Skin epidermis (tissue), 12 donors: ENCODE data around the gene CACNA2D4.

Source experiments
- H3K27ac ChIP-seq, 21 experiments: fragments of 200-600 bp; sonication (generic) in 11 of 21; one replicate each; pipeline ENCODE4 v1.5.0; 2020; ENCODE audit warnings: mild to moderate bottlenecking in 3 of 21, inconsistent platforms in 2 of 21, moderate library complexity in 2 of 21
- H3K4me3 ChIP-seq, 7 experiments: fragments of 200-600 bp; sonication (generic) in 2 of 7; one replicate each; pipeline ENCODE4 v1.5.0; 2020; ENCODE audit warnings: inconsistent platforms in 2 of 7, mild to moderate bottlenecking in 2 of 7, moderate library complexity in 1 of 7

The CACNA2D4 gene

DNA sequence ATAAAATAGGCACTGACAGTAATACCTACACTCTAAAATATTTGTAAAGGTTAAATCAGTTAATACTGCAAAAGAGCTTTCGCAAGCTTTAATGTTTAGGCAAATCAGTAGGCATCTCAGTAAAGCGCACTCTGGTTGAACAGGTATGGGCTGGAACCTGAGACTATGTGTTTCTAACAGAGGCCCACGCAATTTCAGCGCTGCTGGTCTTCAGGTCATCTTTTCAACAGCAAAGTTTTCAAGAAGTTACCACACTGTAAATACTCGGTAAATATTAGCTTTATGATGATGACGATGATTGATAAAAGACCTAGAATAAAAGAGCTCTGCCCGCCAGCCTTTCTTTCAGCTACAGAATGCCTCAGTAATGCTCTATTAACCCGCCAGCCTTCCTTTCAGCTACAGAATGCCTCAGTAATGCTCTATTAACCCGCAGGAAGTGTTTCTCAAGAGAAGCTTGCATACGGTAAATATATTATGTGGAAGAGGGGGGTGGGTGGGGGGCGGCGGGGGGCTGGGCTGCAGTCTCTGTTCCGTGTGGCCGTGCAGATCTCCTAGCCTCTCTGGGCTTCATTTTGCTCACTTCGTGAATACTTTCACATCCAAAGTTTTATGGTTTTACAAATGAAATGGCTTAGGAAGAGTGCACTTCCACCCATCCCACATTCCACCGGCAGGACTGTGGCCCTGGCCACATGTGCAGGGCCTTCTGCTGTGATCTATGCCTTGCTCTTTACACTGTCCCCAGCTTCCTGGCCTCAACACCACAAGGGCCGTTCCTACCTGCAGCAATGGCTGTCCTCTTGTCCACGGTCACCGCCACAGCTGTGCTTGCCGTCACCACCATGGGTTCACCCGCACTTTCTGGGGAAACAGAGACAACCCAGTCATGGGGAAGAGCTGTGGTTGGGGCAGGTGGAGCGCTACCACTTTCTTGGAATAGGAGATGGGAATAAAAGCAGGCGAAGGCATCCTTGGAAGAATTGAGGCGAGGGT, 78.2 kb downstream of the CACNA2D4 start:
- H3K4me3 ChIP-seq, result no peak overlapping the region

DNA sequence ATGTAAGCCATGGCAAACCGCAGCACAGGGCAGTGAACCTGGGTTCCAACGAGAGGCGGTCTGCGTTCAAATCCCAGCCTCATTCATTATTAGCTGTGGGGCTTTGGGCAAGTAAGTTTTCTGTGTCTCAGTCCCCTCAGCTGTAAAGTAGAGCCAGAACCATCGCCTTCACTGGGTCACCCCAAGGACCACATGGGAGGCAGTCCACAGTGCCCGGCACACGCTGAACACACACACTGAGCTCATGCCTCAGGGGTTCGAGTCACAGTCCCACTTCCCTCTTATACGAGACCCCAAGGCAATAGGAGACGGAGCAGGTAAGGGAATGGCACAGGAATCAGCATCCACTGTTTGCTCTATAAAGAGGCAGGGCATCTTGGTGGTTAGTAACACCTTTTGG, 79.0 kb downstream of the CACNA2D4 start:
- Histone ChIP-seq H3K27ac (no peak overlapping the region), H3K4me3 (no peak overlapping the region)

More for the DNA sequence above, 78.2 kb downstream of the CACNA2D4 start:
- H3K27ac ChIP-seq, result no peak overlapping the region

DNA sequence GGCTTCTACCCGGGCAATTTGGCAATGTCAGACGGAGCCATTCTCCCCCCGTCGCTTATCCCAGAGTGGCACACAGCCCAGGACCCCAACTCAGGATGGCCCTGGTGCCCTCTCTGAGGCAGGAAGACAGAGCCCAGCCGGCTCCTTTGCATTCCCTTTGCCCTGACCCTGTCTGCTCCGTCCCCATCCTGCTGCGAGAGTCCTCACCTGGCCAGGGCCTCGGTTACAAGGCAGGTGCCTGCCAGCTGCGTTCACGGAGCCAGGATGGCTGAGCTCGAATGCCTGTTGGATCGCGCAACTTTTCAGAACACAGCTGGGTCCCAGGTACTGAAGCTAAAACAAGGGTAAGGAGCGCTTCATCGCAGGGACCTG, 79.5 kb downstream of the CACNA2D4 start:
- no peak overlapping the region for H3K27ac ChIP-seq
- H3K4me3 ChIP-seq, result no peak overlapping the region

DNA sequence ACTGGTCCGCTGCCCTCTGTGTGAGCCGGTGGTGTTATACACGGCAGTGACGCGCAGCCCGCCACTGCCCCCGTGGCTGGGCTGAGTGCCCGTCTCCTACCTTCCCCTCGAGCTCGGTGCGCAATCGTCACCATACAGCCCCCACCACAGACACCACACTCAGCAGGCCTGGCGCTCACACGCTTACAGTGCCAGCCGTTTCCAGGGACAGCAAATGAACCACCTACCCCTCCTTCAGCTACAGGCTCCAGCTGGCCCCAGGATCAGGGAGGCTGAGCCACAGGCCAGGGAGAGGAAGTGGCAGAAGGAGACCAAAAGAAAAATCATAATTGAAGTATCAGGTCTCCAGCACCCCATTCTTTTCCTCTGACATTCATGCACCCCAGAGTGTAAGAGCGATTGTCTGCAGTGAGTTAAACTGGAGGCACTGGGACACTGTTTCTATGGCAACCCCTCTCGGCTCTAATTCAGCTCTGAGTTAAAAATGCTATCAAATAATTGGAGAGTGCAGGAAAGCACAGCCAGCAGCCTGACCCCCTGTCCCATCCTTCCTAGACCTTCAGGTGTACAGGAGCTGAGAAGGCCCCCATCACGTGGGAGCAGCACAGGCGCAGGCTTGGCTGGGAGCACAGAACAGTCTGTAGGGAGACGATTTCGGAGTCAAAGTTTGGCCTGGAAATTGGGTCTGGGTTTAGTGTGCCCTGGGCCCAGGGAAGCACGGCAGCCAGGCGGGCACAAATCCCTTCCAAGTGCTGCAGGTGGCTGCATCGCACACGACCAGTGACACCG, 80.1 kb downstream of the CACNA2D4 start:
- H3K27ac ChIP-seq, result no peak overlapping the region
- no peak overlapping the region for H3K4me3 ChIP-seq

DNA sequence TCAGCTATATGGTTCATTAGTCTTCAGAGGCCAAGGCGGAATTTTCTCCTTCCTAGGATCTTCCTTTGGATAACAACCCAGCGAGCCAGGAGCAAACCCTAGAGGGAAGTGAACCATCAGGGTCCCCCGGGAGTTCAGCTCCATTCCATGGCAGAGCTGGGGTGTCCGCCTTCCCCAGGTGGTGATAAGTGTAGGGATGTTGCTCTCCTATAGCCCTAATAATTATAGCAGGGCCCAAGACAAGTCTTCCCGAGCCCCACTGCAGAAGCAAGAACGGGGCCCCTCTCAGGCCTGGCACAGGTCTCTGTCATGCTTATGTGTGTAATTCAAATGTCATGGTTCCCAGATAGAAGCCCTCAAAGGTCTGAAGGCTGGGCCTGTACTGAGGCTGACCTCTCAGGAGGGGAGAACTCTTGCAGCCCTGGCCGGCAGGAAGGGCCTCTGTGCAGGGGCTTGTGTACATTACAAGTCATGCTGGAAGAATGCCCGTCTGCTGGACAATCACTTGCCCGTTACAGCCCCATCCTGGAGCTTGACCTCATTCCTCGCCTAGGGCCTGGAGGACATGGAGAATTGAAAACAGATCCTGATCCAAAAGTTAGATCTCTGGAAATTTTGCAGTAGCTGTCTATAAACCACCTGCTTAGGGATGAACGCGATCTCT, 80.8 kb downstream of the CACNA2D4 start:
- no peak overlapping the region for H3K4me3 ChIP-seq
- no peak overlapping the region for H3K27ac ChIP-seq

DNA sequence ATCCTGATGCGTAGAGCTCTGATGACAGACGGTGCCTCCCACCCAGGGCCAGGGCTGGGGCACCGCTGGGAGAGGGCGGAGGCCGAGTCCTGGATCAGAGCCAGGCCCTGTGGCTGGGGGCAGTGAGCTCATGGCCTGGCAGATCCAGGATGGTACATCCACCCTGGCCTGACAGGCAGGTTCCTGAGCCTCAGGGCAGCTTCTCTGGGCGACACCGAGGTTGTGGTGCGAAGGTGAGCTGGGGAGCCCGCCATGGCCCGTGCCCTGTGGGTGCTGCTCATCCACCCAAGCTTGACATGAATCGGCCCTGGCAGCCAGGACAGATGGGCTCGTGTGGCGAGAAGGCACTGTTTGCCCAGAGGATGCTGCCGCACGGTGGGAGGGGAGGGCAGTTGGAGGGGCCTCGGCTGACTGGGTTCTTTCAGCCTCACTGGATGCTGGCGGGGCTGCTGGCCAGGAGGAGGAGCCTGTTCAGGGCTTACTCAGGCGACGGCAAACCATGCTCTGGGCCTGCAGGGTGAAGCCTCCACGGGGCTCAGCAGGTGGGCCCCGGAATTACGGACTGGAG, 81.5 kb downstream of the CACNA2D4 start:
- no peak overlapping the region for H3K4me3 ChIP-seq

DNA sequence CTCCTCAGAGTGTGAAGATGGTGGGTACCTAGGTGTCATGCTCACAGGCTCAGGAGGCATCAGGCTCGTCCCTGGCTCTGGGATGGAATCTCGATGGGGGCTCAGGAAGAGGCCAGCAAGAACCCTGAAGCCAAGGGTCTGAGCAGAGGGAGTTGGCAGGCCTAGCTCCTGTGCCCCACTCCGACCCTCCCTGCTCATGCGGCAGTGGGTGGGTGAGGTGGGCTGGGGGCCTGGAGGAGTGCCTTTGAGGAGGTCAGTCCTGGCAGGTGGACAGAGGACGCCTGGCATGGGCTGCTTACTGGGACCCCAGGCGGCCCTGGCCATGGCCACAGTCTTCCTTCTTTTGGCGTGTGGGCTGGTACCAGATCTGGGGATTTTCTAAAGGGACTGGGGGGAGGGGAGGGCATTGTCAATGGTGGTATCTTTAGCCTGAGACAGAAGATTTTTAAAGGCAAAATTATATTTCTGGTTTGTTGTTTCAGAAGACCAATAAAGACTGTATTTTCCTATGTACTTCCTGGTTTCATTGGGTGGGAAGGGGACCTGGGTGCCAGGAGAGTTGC, 82.1 kb downstream of the CACNA2D4 start:
- no peak overlapping the region for H3K27ac ChIP-seq
- no peak overlapping the region for H3K4me3 ChIP-seq

More for the DNA sequence above, 81.5 kb downstream of the CACNA2D4 start:
- H3K27ac ChIP-seq, result no peak overlapping the region

DNA sequence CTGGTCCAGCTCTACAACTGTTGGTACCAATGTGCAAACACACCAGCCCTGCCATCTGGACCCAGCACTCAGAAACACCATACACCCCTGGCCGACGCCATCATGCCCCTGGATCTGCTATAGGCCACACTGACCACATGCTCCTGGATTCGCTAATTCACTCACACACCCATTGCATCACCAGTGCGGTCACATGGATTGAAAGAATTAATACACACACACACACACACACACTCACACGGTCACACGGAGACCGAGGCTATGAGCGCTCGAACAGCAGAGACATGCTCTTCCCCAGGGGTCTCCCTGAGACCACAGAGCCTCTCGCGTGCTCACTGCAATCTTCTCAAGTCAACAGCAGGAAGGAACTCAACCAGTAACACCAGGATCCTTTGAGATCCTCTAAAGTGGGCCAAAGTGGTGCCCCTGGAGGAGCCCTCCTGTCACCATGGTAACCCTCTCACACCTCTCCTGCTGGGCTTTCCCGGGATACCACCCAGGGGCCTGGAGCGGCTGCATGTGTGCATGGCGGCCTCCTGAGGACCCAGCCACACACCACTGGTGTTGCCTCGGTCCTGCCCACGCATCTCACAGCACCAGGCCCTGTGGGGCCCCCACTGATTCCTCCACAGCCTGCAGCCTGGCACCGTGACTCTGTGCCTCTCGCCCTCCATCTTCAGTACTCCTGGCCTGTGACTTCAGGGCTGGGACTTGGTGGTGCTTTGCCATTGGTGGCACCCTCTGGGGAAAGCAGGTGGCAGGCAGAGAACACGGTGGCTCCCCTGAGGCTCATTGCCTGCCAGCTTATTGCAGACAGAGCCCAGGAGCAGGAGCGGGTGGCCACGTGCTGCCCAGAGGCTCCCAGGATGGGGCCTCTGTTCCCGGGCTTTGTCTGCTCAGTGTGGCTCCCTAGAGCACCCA, 83.0 kb downstream of the CACNA2D4 start:
- no peak overlapping the region for H3K27ac ChIP-seq

DNA sequence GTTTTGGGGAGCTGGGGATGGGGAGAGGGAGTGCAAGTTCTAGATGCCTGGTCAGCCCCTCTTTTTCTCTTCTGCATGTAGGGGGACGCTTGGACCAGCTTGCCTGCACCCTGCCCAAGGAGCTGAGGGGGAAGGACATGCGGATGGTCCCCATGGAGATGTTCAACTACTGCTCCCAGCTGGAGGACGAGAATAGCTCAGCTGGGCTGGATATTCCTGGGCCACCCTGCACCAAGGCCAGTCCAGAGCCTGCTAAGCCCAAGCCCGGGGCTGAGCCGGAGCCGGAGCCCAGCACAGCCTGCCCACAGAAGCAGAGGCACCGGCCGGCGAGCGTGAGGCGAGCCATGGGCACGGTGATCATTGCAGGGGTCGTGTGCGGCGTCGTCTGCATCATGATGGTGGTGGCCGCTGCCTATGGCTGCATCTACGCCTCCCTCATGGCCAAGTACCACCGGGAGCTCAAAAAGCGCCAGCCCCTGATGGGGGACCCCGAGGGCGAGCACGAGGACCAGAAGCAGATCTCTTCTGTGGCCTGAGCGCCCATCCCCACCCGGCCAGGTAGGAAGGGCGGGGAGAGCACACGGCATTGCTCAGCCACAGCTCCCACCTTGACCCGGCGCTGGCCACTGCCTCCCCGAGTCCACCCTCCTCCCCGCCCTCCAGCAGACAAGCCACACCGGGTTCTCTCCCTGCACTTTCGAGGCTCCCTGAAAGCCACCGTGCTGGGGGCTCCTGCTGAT, 84.1 kb downstream of the CACNA2D4 start:
- Histone ChIP-seq H3K27ac (no peak overlapping the region), H3K4me3 (no peak overlapping the region)

More for the DNA sequence above, 83.0 kb downstream of the CACNA2D4 start:
- H3K4me3 ChIP-seq, result no peak overlapping the region

DNA sequence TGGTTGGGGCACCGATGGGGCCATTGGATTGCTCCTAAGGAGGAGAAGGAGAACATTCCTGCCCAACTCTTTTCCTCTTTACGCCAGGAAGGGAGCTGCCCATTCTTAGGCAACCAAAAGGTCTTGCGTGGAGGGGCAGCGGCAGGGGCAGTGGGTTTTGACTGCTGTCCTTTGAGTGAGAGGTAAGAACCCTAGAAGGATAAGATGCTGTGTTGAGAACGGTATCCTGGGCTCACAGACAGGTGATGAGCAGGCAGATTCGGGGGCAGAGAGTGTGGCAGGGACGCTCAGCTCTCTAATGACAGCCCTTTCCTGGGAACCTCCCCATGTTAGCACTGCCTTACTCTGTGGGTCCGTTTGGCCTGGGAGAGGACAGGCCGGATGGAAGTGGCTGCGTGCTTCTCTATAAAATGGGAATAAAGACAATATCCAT, 84.8 kb downstream of the CACNA2D4 start:
- Histone ChIP-seq H3K27ac (no peak overlapping the region), H3K4me3 (no peak overlapping the region)

DNA sequence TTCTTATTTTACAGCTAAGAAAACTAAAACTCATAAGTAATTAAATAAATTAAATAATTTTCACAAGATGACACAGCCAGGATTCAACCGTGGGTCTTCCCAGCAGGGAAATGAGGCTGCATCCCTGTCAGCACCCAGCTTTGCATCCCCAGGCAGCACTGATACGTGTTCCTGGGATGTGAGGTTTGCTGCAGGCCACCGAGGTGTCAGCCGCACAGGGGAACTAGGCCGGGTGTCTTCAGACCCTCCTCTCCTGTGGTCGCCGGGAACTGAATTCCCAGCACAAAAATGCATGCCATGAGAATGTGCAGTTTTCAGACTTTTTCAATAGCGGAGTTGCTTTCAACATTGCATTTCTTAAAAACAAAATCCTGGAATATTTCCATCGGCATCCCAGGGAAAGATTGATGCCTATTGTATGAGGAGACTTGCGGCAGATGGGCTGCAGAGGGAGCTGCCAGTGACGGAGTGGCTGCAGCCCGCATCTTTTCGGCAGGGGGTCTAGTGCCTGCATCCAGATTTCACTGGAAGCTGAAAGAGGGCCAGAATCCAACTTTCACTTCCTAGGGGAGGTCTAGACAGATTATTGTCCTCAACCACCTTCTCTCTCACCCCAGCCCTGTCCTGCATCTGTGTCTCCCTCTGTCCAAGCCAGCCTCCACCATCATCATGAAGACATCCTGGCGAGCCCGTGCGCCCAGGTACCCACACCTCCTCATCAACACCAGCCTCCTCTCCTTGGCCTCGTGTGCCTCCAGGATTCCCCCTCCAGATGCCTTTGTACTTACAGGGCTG, 85.5 kb downstream of the CACNA2D4 start:
- no peak overlapping the region for H3K27ac ChIP-seq
- no peak overlapping the region for H3K4me3 ChIP-seq

DNA sequence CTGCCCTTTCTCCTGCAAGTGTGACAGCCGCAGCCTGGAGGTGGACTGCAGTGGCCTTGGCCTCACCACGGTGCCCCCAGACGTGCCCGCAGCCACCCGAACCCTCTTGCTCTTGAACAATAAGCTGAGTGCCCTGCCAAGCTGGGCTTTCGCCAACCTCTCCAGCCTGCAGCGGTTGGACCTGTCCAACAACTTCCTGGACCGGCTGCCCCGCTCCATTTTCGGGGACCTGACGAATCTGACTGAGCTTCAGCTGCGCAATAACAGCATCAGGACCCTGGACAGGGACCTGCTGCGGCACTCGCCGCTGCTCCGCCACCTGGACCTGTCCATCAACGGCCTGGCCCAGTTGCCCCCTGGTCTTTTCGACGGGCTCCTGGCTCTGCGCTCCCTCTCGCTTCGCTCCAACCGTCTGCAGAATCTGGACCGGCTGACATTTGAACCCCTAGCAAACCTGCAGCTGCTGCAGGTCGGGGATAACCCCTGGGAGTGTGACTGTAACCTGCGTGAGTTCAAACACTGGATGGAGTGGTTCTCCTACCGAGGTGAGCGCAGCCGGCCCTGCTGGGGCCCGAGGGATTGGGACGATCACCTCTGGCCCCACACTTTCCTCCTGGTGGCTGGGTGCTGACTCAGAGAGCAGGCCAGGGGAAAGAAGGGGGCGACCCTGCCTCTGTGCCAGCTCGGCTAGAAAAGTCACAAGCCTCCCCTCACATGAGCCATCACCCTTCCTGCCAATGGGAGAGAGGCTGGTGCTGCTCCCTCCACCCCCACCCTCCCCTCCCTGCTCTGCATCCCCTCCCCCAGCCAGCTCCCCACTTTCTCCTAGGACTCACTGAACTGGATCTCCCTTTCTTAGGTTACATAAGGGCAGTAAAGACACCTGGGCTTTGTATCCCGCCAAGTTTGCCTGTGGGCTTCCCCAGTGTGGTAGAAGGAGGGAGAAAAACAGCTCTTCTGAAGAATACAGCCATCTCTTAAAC, 87.2 kb downstream of the CACNA2D4 start:
- Histone ChIP-seq H3K4me3 (no peak overlapping the region), H3K27ac (no peak overlapping the region)

DNA sequence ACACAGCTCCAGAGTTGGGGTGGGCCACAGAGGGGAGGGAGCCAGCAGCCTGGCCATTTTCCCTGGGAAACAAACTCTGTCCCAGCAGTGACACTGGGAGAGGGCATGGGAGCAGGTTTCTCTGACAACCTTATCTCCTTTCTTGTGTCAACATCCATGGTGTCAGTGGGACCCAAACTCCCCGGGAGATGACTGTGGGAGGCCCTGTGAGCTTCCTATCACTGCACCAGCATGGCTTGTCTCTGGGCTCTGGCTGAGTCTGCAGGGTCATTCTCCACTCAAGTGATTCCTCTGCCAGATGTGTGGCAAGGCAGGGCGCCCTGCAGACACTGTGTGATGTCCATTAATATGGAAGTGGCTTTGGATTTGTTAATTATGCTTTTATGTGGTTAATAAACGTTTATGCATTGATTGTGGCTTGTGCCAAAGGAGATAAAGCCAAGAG, 88.0 kb downstream of the CACNA2D4 start:
- H3K27ac ChIP-seq, result no peak overlapping the region
- no peak overlapping the region for H3K4me3 ChIP-seq

DNA sequence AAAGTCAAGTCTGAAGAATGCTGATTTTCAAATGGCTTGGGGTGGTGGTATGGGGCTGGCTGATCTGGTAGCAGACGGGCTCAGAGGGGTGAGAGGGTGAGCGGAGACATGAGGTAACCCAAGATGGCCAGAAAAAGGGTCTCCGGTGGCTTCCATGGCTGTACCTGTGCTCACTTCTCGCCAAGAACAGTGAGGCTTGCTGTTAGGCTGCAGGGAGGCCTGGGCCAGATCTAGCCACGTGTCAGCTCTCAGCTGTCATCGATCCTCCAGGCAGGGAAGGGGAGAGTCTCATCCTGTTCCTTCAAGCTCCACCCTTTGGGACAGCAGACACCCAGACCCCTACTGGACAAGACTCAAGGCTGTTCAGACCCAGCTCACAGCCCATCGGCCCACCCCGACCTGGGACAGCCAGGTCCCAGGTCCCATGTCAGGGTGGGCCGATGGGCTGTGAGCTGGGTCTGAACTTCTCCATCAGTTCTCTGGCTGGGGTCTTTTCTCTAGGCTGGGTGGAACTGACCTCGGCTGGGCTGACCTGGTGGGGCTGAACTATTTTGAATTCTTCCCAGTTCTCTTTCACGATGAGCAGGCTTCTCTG, 89.0 kb downstream of the CACNA2D4 start:
- no peak overlapping the region for H3K27ac ChIP-seq

DNA sequence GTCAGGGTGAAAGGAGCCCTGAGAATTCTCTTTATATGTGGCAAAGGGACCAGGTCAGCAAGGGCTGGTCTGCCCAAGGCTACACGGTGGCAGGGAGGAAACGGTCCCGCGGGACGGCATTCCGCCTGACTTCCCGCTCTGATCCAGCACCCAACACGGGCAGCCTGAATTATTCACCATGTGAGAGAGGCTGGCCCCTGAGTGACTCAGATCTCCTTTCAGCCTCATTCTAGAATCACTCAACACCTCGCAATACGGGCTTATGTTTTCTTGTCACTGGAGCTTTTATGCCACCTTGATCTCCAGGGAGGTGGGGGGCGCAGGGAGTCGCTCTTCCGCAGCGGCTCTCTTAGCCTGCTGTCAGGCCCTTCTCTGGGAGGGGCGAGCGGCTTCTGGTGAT, 89.6 kb downstream of the CACNA2D4 start:
- Histone ChIP-seq H3K27ac (no peak overlapping the region), H3K4me3 (no peak overlapping the region)

More for the DNA sequence above, 89.0 kb downstream of the CACNA2D4 start:
- H3K4me3 ChIP-seq, result no peak overlapping the region
